Measurements from ENCODE around the gene CEACAM19. TPM values are rescaled to one million over a fixed set of nuclear protein-coding genes. Genes with fewer than 3 reads are reported as not detected.
A peak's percentile ranks its signal among the peaks of the same experiment; 100 is the strongest.

The CEACAM19 gene
- total and polyA plus RNA-seq, 9 of the 15 experiments (the other 6 are each of a cell fraction or from before 2014, with no cell fraction given) = 0.15 to 0.30 (median 0.23) TPM; not detected in 5

GRCh38 chr19:44657211-44657921 lies 13.9 kb upstream of the CEACAM19 start (continued):
- TF ChIP-seq ZNF449 (CRISPR knock-in tag; IDR thresholded peaks at IDR 0.05) (no peak), ZNF354B (CRISPR knock-in tag; IDR thresholded peaks at IDR 0.05) (no peak), PATZ1 (CRISPR knock-in tag; IDR thresholded peaks at IDR 0.05; ENCODE audit: borderline replicate concordance) (no peak), RAD21 (CRISPR knock-in tag; conservative IDR thresholded peaks at IDR 0.05 in 1 of 2, IDR thresholded peaks at IDR 0.05 in 1 of 2) (peak; percentile 87 to 89), ZNF785 (CRISPR knock-in tag; IDR thresholded peaks at IDR 0.05) (no peak), SMAD4 (CRISPR knock-in tag; conservative IDR thresholded peaks at IDR 0.05) (peak; percentile 50), SMAD2 (IDR thresholded peaks at IDR 0.05; ENCODE audit: low read depth, low read length) (no peak), GATA2 (CRISPR knock-in tag; IDR thresholded peaks at IDR 0.05) (no peak), CBX8 (IDR thresholded peaks at IDR 0.05; ENCODE audit: borderline replicate concordance, extremely low read depth, low read depth, low read length, poor library complexity, severe bottlenecking) (no peak), PTRF (tag; IDR thresholded peaks at IDR 0.05) (no peak), RBM17 (IDR thresholded peaks at IDR 0.05; ENCODE audit: borderline replicate concordance, low read depth, low read length) (no peak), ZFP30 (CRISPR knock-in tag; IDR thresholded peaks at IDR 0.05; ENCODE audit: borderline replicate concordance) (no peak), ZNF212 (CRISPR knock-in tag; IDR thresholded peaks at IDR 0.05) (no peak), HDAC6 (IDR thresholded peaks at IDR 0.05; ENCODE audit: low read depth, low read length) (no peak), TBP (optimal IDR thresholded peaks at IDR 0.05; ENCODE audit: low read depth, low read length) (no peak), STAG1 (CRISPR knock-in tag; IDR thresholded peaks at IDR 0.05; ENCODE audit: borderline replicate concordance) (peak; percentile 55; the same call in 1 of the 2 replicates), HMG20B (CRISPR knock-in tag; IDR thresholded peaks at IDR 0.05) (no peak), NCOA4 (IDR thresholded peaks at IDR 0.05; ENCODE audit: partially characterized antibody) (no peak), ZNF639 (CRISPR knock-in tag; conservative IDR thresholded peaks at IDR 0.05 in 1 of 2, IDR thresholded peaks at IDR 0.05 in 1 of 2) (no peak), PURB (CRISPR knock-in tag; IDR thresholded peaks at IDR 0.05; ENCODE audit: low read depth) (no peak), CREB5 (CRISPR knock-in tag; IDR thresholded peaks at IDR 0.05) (no peak)
